ENCODE results near the gene CREB3L2. TPM values are rescaled to one million over a fixed set of nuclear protein-coding genes. Genes with fewer than 3 reads are reported as not detected.
A peak's percentile ranks its signal among the peaks of the same experiment; 100 is the strongest.

Gene CREB3L2
- total RNA-seq, 2 experiments from 2014 or later: 24.4 to 28.7 TPM

DNA sequence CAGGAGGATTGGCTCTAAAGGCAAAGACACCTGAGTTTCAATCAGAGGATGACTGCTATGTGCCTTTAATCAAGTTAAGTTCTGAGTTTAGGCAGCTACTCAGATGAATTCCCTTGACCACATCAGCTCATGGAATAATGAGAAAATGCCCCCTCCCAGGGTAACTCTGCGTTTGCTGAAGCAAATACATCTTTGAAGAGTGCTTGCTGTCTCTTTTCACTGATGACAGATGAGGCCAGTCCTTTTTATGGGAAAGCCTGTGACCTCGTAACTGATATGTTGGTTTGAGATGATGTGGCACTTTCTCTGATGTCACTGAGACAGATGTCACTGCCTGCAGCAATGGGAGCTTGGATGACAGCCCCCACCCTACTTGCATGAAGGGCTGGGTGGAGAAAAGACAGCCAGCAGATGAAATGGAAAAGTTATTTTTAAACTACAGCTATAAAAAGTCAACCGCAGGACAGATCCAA lies 111.4 kb downstream of the CREB3L2 start:
- Mint-ChIP-seq H3K27me3 (no peaks in the 10 kb centered on the region), H3K4me1 (peaks cover 27% of the 10 kb centered on the region), H3K36me3 (ENCODE audit: low read depth) (peaks cover 18% of the 10 kb centered on the region), H3K9me3 (ENCODE audit: low read depth) (no peaks in the 10 kb centered on the region), H3K27ac (peak overlapping the region; percentile 20), H3K4me3 (no peak overlapping the region)
- ATAC-seq: peak; percentile 79
- CTCF ChIA-PET: interaction anchor here (1.0 to 1.6 kb wide), 5 partner anchors 10 to 234 kb away, joined by 5 to 7 read pairs (median 6); partner anchors contain the start of gene CREB3L2
- intact Hi-C loops (cut with DNase I, micrococcal nuclease): no loop called here
- DNase-seq: peak; percentile 42
- POLR2A ChIA-PET: no interaction called here

DNA sequence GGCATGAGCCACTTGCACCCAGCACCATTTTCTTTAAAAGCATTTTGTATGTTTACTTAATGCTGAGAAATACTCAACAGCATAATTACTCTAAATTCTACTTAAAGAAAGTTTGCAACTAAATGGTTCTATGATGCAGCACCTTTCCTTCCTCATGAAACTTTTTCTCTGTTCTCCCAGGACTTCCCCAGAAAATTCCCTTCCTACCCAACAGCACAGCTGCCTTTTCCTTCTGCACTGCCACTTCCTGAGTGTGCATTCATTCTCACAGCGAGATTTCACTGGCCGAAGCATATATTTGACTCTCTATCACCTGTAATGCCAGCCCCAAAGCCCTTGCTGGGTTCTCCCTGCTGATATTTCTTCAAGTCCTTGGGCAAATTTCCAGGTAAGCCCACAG lies 113.6 kb downstream of the CREB3L2 start:
- ChIA-PET CTCF (interaction anchor here (1.3 to 1.8 kb wide), 2 partner anchors 9 to 121 kb away, joined by 3 to 6 read pairs; no protein-coding TSS in a partner anchor), POLR2A (no interaction called here)
- Mint-ChIP-seq H3K27me3 (no peaks in the 10 kb centered on the region), H3K4me3 (no peak overlapping the region), H3K36me3 (ENCODE audit: low read depth) (peaks cover 26% of the 10 kb centered on the region), H3K27ac (peak overlapping the region; percentile 2), H3K4me1 (peaks cover 17% of the 10 kb centered on the region), H3K9me3 (ENCODE audit: low read depth) (no peaks in the 10 kb centered on the region)
- DNase-seq (no peak), ATAC-seq (no peak)
- intact Hi-C loops (cut with DNase I, micrococcal nuclease): no loop called here

DNA sequence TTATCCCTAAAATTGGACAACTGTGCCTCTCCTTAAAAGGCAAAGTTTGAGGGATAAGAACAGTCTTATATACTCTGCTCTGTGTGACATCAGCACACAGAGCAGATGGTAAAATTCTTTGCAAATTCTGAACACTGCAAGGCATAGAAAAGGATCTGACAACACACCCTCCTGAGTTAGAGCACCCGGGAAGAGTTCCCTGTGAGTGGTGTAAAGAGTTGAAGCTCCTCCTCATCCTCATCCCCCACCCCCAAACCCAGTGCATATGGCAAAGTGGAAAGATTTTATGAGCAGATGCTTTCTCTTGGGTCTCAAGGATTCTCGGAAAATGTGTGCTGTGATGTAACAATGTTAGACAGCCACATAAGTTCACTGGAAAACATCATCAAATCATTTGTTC lies 115.1 kb downstream of the CREB3L2 start:
- DNase-seq: no peak
- no peaks in the 10 kb centered on the region for H3K27me3 Mint-ChIP-seq
- no peaks in the 10 kb centered on the region for H3K9me3 Mint-ChIP-seq (ENCODE audit: low read depth)
- intact Hi-C loops (cut with DNase I, micrococcal nuclease): no loop called here
- no peak overlapping the region for H3K27ac Mint-ChIP-seq
- peaks cover 25% of the 10 kb centered on the region for H3K4me1 Mint-ChIP-seq
- ChIA-PET CTCF (interaction anchor here (1.3 kb wide), 1 partner anchor 115 kb away, joined by 3 read pairs; the partner anchor contains the start of gene CREB3L2), POLR2A (no interaction called here)
- H3K4me3 Mint-ChIP-seq: no peak overlapping the region
- peaks cover 31% of the 10 kb centered on the region for H3K36me3 Mint-ChIP-seq (ENCODE audit: low read depth)
- ATAC-seq: no peak

DNA sequence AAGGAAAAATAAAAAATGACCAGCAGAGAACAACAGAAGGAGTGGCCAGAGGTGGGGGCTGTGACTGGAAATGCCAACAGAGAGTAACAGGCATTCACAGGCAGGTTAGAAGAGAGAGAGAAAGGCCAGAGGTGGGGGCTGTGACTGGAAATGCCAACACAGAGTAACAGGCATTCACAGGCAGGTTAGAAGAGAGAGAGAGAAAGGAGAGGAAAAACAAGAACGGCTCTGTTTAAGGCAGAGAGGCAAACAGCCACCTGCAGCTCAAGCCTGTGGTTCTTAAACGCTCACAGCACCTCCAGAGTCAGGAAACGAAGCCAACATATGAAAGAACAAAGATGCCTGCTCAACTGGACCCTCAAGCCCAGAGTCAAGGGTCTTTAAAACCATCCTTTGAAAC lies 115.6 kb downstream of the CREB3L2 start:
- Mint-ChIP-seq H3K9me3 (ENCODE audit: low read depth) (no peaks in the 10 kb centered on the region), H3K36me3 (ENCODE audit: low read depth) (peaks cover 35% of the 10 kb centered on the region), H3K27ac (no peak overlapping the region), H3K27me3 (no peaks in the 10 kb centered on the region), H3K4me1 (peaks cover 27% of the 10 kb centered on the region), H3K4me3 (no peak overlapping the region)
- ATAC-seq (no peak), DNase-seq (no peak)
- ChIA-PET CTCF (no interaction called here), POLR2A (no interaction called here)
- intact Hi-C loops (cut with DNase I, micrococcal nuclease): no loop called here

DNA sequence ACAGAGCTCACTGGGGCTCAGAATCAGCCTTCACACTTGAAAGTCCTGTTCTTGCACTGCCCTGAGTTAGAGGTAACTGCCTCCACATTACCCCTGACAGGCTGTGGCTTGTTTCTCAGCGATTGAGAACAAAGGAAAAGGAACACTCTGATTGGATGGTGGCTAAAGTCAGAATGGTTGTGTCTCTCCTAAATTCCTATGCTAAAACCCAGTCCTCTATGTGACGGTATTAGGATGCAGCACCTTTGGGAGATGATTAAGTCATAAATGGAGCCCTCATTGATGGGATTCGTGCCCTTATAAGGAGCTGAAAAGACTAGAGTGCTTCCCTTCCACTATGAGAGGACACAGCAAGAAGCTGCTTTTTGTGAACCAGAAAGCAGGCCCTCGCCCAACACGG lies 116.2 kb downstream of the CREB3L2 start:
- POLR2A ChIA-PET: no interaction called here
- no peak overlapping the region for H3K27ac Mint-ChIP-seq
- intact Hi-C loops (cut with DNase I, micrococcal nuclease): no loop called here
- H3K27me3 Mint-ChIP-seq: no peaks in the 10 kb centered on the region
- peaks cover 35% of the 10 kb centered on the region for H3K36me3 Mint-ChIP-seq (ENCODE audit: low read depth)
- peaks cover 23% of the 10 kb centered on the region for H3K4me1 Mint-ChIP-seq
- no peaks in the 10 kb centered on the region for H3K9me3 Mint-ChIP-seq (ENCODE audit: low read depth)
- no peak overlapping the region for H3K4me3 Mint-ChIP-seq
- ATAC-seq: no peak
- CTCF ChIA-PET: no interaction called here
- no peak for DNase-seq

DNA sequence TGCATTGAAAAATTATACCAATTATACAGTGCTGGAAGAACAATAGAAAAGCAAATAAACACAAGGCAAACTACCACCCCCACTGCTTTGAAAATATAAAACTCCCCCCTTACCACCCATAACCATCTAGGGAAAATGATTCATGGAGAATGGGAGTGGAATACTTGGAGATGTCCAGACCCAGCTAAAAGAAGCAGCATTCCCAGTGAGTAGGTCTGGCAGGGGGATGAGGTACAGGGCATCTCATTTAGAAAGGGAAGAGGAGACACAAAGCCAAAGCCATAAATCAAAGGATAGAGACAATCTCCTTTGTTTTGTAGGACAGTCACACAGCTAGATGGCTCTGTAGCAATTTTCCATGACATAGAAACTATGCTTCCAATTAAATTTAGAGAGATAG lies 119.1 kb downstream of the CREB3L2 start:
- Mint-ChIP-seq H3K4me1 (peaks cover 18% of the 10 kb centered on the region), H3K27me3 (no peaks in the 10 kb centered on the region), H3K27ac (peak overlapping the region; percentile 24), H3K36me3 (ENCODE audit: low read depth) (peaks cover 54% of the 10 kb centered on the region), H3K9me3 (ENCODE audit: low read depth) (no peaks in the 10 kb centered on the region), H3K4me3 (no peak overlapping the region)
- ATAC-seq: no peak
- no peak for DNase-seq
- intact Hi-C loops (cut with DNase I, micrococcal nuclease): no loop called here
- ChIA-PET CTCF (interaction anchor here (0.6 to 1.1 kb wide), 3 partner anchors 12 to 1251 kb away, joined by 3 to 4 read pairs (median 3); a partner anchor contains a TSS), POLR2A (no interaction called here)

DNA sequence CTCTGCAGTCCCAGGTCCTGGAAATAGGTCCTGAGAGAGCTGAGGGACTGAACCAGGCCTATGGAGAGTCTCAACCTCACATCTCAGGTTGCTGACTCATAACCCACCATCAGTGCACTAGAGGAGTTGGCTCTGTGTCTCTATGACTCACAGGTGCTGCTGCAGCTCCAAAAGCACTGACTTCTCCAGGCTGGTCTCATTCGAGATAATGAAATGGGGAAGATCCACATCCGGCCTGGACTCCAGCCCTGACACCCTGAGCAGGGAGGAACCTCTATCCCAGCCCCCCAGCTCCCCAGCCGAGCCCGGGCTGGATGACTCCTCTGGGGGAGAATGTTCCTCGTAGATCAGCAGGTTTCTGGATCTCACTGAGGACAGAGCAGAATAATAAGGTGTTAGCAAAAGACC lies 119.6 kb downstream of the CREB3L2 start:
- no peaks in the 10 kb centered on the region for H3K9me3 Mint-ChIP-seq (ENCODE audit: low read depth)
- intact Hi-C loops (cut with DNase I, micrococcal nuclease): no loop called here
- ATAC-seq: peak; percentile 97
- no peak overlapping the region for H3K4me3 Mint-ChIP-seq
- ChIA-PET POLR2A (no interaction called here), CTCF (interaction anchor here (0.6 to 1.1 kb wide), 2 partner anchors 13 to 21 kb away, joined by 3 to 4 read pairs; no protein-coding TSS in a partner anchor)
- H3K36me3 Mint-ChIP-seq (ENCODE audit: low read depth): peaks cover 54% of the 10 kb centered on the region
- peak; percentile 60 for DNase-seq
- H3K4me1 Mint-ChIP-seq: peaks cover 18% of the 10 kb centered on the region
- H3K27me3 Mint-ChIP-seq: no peaks in the 10 kb centered on the region
- peak overlapping the region; percentile 24 for H3K27ac Mint-ChIP-seq

DNA sequence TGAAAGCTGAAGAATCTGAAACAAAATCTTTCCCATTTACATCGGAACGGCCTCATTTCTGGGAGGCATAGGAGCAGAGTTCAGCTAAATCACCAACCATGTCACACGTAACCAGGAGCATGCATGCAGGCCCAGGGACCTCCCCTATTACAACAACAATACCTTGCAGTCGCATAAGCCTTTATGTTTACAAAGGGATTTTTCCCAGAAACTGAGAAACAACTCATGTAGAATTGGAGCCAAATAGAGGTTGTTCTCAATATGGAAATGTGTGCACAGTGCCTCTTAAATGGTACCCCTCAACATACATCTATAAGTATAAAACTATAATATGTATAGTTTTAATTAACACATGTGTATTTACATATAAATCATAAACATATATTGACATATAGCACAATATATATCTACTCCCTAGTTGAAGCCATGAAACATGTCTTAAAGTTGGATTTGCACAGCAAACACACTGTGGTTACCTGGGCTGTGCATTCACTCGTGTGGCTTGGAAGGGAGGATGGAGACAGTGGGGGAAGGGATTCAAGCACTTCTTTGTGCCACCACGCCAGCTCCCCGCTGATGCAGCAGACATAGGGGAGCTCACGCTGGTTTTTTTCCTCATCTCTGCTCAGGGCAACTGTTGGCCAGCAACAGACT lies 120.2 kb downstream of the CREB3L2 start:
- Mint-ChIP-seq H3K27me3 (no peaks in the 10 kb centered on the region), H3K9me3 (ENCODE audit: low read depth) (no peaks in the 10 kb centered on the region), H3K36me3 (ENCODE audit: low read depth) (peaks cover 54% of the 10 kb centered on the region), H3K4me3 (no peak overlapping the region), H3K27ac (peak overlapping the region; percentile 24), H3K4me1 (peaks cover 18% of the 10 kb centered on the region)
- DNase-seq (no peak), ATAC-seq (peak; percentile 24)
- POLR2A ChIA-PET: no interaction called here
- CTCF ChIA-PET: interaction anchor here (1.1 kb wide), 1 partner anchor 21 kb away, joined by 3 read pairs; no protein-coding TSS in a partner anchor
- intact Hi-C loops (cut with DNase I, micrococcal nuclease): no loop called here

DNA sequence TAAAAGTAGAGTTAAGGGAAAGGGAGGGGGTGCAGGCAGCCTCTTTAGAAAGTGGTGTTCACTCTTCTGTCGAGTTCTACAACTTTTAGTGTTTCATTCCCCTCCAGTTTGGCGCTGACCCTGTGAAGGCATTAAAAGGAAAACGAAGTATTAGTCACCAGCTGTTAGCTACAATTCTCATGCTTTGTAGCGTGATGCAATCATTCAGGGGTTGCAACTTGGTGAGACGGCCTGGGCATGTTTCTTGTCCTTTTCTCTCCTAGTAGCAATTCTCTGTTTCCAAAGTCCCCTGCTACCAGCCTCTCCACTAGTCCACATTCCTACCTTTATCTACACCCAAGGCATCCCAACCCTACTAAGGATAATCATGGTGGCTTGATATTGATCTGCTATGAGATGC lies 121.5 kb downstream of the CREB3L2 start:
- H3K9me3 Mint-ChIP-seq (ENCODE audit: low read depth): no peaks in the 10 kb centered on the region
- no peak for DNase-seq
- H3K27ac Mint-ChIP-seq: no peak overlapping the region
- POLR2A ChIA-PET: no interaction called here
- peaks cover 52% of the 10 kb centered on the region for H3K36me3 Mint-ChIP-seq (ENCODE audit: low read depth)
- H3K4me1 Mint-ChIP-seq: peaks cover 18% of the 10 kb centered on the region
- H3K4me3 Mint-ChIP-seq: no peak overlapping the region
- CTCF ChIA-PET: interaction anchor here (0.6 kb wide), 2 partner anchors 23 to 184 kb away, joined by 3 read pairs; no protein-coding TSS in a partner anchor
- H3K27me3 Mint-ChIP-seq: no peaks in the 10 kb centered on the region
- ATAC-seq: no peak
- intact Hi-C loops (cut with DNase I, micrococcal nuclease): no loop called here

DNA sequence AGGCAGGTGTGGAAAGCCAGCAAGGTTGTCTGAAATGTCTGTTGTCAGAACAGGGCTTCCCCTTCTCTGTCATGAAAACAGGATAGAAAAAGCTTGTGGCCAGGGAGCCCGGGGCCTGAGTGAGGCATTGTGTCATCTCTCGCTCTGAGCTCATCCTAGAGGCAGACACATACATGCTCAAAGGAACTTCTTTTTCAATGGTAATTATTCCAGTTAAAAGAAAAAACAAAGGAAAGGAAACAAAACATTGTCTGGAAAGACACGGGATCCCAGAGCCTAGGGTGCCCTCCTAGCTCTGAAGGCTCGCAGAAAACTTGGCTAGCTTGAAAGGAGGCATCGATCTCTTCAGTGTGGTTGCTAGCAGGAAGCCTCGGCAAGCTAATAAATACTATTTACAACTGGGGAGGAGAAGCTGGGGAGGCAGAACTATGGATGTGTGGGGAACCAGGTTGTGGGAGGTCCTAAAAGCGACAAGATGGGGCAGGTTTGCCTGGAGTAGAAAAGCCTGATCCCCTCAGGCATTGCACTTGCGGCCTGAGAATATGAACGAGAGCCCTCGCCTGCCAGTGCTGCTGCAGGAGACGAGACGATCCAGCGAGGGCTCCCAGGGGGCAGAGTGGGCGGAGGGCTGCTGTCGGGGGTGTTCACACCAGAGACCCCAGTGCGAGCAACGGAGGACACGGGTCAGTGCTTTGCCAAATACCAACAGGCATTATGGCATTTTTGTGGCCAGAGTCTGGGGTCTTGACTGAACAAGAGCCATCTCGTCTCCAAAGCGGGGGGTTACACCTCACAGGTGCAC lies 122.3 kb downstream of the CREB3L2 start:
- peak; percentile 71 for ATAC-seq

DNA sequence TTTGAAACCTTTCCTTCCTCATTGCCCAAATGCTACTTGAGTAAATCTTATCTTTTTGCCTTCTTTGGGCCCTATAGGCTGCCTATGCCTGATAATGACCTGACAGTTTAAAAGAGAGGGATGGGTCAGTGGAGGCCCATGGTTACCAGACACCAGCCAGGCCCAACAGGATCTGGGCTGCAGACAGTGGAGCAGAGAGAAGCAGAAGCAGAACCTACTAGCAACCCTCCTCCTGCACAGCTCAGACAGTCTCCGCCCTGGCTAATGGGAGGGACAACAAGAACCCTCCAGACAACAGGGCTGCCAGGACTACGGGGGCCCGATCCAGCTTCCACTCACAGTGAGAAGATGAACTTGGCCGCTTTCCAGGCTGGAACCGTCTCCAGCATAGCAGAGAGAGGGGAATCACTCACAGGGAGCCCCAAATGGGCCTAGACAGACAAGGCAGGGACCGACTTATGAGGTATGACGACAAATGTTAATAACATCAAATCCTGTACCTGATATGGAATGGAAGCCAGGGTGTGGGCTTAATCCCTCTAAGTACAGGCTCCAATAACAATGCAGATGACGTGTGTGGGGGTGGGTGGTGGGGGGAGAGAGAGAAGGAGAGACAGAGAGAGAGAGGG lies 123.4 kb downstream of the CREB3L2 start:
- Mint-ChIP-seq H3K27me3 (no peaks in the 10 kb centered on the region), H3K9me3 (ENCODE audit: low read depth) (no peaks in the 10 kb centered on the region), H3K36me3 (ENCODE audit: low read depth) (peaks cover 48% of the 10 kb centered on the region), H3K27ac (no peak overlapping the region), H3K4me1 (peaks cover 24% of the 10 kb centered on the region), H3K4me3 (no peak overlapping the region)
- DNase-seq (no peak), ATAC-seq (no peak)
- ChIA-PET POLR2A (no interaction called here), CTCF (interaction anchor here (1.4 kb wide), 1 partner anchor 10 kb away, joined by 6 read pairs; no protein-coding TSS in a partner anchor)
- intact Hi-C loops (cut with DNase I, micrococcal nuclease): no loop called here

More for the DNA sequence above, 122.3 kb downstream of the CREB3L2 start:
- Mint-ChIP-seq H3K4me3 (no peak overlapping the region), H3K36me3 (ENCODE audit: low read depth) (peaks cover 50% of the 10 kb centered on the region), H3K4me1 (peaks cover 18% of the 10 kb centered on the region), H3K9me3 (ENCODE audit: low read depth) (no peaks in the 10 kb centered on the region), H3K27me3 (no peaks in the 10 kb centered on the region), H3K27ac (peak overlapping the region; percentile 87)
- ChIA-PET CTCF (interaction anchor here (1.4 kb wide), 1 partner anchor 9 kb away, joined by 6 read pairs; no protein-coding TSS in a partner anchor), POLR2A (no interaction called here)
- peak; percentile 62 for DNase-seq
- intact Hi-C loops (cut with DNase I, micrococcal nuclease): no loop called here

All from activated CD4-positive, alpha-beta T cell treated with anti-CD3 and anti-CD28 coated beads for 36 hours (primary cell).